IPS-18c (cell line): ENCODE data around the gene HK2.
"Not testable (repeated sequence)": the region's sequence is repeated elsewhere in the genome, so short reads cannot be mapped to it uniquely, and the experiment has no call there.

ENCODE experiments used
- H3K4me3 ChIP-seq: 2 replicates; pipeline ENCODE4 v1.7.0; 2013; ENCODE audit warnings: low read depth, mild to moderate bottlenecking, low read length, moderate library complexity; ENCODE audit not compliant: insufficient read depth
- H3K9me3 ChIP-seq: one replicate; pipeline ENCODE4 v1.6.1; 2013; ENCODE audit warnings: mild to moderate bottlenecking, low read length, moderate library complexity; ENCODE audit not compliant: control insufficient read depth, insufficient read depth

Gene HK2

DNA sequence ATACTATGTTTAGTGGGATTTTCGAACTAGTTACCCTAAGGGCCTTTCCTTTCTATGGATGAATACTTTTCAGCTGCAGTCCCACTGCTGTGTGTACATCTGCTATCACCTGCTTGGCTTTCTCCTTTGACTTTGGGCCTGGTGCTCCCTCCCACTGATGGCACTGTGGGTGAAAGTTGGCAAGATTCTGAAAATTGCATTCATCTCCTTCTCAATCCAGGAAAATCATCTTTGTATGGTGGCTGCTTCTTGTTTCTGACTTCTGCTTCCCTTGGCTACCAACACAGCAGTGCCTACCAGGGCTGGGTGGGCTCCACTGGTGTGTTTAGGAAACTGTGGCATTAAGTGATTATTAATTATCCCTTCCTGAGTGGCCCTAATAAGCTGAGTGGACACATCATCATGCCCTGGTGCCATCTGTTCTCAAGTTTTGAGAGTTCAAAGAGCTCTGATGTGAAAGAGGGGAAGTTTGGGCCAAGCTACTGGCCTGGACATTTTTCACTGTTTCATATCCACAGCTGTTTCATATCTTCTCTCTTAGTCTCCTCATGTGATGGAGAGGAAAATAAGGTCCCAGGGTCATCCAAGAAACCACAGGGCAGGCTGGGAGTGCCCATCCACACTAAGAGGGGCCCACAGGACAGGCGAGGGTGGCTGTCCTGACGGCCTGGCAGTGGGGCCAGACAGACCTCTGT is 16.7 kb downstream of the HK2 start:
- Histone ChIP-seq H3K4me3 (no peak overlapping the region), H3K9me3 (no peaks in the 10 kb centered on the region)

DNA sequence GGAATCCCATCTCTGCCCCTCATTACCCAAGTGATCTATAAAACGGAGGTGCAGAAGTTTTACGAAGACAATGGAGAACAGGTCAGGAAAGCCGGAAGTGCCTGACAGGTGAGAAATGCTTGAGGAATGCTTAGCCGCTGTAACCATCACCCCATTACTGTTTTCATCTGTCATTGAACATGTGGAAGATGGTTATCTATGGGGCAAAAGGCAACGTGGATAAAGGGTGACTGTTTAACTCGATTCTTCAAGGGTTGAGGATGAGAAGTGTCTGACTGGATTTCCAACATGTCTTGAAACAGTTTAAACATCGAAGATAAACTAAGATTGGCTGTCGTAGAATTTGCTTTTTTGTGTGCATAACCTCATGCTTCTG is 17.3 kb downstream of the HK2 start:
- Histone ChIP-seq H3K9me3 (no peaks in the 10 kb centered on the region), H3K4me3 (no peak overlapping the region)

DNA sequence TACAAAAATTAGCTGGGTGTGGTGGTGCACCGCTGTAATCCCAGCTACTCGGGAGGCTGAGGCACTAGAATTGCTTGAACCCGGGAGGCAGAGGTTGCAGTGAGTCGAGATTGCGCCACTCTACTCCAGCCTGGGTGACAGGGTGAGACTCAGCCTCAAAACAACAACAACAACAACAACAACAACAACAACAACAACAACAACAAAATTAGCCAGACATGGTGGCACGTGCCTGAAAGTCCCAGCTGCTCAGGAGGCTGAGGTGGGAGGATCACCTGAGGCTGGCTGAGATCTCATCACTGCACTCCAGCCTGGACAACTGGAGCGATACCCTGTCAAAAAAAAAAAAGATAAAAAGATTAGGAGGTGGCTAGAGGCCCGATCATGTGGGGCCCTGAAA is 19.4 kb downstream of the HK2 start:
- not testable (repeated sequence) for H3K9me3 ChIP-seq, H3K4me3 ChIP-seq

DNA sequence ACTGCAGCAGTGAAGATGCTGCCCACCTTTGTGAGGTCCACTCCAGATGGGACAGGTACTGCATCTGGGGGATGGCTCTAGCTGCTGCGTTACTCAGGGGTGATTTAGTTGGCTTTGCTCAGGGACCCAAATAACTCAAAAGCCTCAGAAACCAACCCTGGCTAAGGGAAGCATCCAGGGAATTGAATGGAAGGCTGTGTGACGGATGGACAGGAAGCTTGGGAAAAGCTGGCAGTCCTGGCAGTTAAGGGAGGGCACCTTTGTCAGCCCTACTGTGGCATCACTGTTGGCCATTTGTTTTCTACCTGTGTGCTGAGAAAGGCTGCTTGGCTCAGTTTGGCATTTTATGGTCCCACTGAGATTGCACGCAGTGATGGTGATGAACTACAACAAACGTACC is 20.5 kb downstream of the HK2 start:
- Histone ChIP-seq H3K9me3 (no peaks in the 10 kb centered on the region), H3K4me3 (no peak overlapping the region)

DNA sequence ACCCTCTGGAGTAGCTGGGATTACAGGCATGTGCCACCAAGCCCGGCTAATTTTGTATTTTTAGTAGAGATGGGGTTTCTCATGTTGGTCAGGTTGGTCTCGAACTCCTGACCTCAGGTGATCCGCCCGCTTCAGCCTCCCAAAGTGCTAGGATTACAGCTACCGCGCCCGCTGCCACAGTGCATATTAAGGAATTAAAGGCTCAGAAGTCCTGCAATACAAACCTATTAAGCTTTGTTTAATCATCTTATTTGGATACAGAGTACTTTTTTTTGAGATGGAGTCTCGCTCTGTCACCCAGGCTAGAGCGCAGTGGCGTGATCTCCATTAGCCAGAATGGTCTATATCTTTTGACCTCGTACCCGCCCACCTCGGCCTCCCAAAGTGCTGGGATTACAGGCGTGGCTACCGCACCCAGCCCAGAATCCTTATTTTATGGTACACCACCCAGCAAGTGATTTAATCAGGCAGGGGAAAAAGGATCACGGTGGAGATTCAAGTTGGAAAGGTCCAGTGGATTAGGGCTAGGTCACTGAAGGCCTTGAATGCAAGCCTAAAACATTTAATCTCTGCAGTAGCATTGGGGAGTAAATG is 21.3 kb downstream of the HK2 start:
- H3K4me3 ChIP-seq, H3K9me3 ChIP-seq: not testable (repeated sequence)

DNA sequence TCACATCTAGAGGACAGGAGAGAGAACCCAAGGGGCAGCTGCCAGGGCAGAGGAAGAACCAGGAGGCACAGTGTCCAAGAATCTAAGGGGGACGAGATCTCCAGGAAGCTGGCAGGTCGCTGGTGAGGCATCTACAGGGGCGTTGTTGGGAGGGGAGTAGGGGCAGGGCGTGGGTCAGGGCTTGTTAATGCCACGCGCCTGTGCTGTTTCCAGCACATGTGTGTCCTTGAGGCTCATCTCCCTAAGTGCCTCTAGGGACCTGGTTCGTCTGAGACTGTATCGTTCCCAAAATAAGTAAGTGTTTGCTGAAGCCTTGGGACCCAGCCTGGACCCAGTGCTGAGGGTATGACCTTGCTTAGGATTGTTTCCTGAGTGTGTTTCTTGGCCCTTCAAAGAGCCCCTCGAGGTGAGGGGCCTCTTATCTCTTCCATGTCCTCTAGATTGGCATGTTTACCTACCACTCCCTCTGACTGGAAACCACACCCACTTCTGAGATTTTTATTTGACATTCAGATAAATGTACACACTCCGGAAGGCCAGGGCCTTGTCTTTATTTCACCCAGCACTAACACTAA is 22.2 kb downstream of the HK2 start:
- H3K4me3 ChIP-seq = no peak overlapping the region
- H3K9me3 ChIP-seq = no peaks in the 10 kb centered on the region

DNA sequence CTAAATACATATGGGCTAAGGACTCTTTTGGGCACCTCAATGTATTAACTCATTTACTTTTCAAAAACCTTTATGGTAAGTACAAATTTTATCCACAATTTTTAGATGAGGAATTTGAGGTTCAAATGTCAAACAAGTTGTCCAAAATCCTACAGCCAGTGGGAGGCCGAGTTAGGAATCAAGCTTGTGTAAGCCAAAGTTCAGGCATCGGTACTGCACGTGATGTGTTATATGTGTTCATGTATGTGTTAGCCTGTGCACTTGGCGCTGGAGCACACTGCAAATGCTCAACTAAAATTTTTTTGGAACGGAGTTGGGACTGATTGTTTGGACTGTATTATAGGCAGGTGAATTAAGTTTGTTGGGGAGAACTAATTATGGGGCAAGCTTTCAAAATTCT is 22.7 kb downstream of the HK2 start:
- no peaks in the 10 kb centered on the region for H3K9me3 ChIP-seq
- H3K4me3 ChIP-seq = no peak overlapping the region

DNA sequence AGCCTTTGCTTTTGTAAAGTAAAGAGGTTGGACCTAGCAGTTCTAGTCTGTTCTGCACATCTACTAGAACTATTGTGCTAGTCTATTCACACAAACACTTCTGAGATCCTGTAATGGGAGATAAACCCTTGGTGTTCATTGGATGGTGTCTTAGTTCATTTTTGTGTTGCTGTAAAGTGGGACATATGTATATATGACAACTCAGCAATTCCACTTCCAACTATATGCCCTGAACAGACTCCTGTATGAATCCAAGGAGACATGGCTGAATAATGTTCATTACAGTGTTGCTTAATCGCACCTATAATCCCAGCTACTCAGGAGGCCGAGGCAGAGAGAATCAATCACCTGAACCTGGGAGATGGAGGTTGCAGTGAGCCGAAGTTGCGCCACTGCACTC is 23.3 kb downstream of the HK2 start:
- H3K9me3 ChIP-seq = no peaks in the 10 kb centered on the region
- no peak overlapping the region for H3K4me3 ChIP-seq

DNA sequence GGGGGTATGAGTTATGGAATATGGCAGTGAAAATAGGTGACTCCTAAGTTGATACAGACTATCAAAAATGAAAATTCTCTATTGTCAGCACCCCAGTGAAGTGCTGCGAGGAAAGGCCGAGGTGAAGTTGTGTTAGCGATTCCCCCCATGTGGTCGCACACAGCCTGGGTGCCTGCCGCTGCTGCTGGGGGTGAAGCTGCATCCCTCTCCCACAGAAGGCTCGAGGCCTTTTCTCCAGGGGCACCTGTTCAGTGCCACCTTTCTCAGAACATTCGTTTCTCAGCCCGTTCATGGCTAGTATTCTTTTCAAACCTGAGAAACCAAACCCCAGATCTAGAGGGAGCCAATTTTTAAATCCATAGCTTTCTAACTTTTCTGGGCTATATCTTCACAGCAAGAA is 23.8 kb downstream of the HK2 start:
- Histone ChIP-seq H3K9me3 (no peaks in the 10 kb centered on the region), H3K4me3 (no peak overlapping the region)

DNA sequence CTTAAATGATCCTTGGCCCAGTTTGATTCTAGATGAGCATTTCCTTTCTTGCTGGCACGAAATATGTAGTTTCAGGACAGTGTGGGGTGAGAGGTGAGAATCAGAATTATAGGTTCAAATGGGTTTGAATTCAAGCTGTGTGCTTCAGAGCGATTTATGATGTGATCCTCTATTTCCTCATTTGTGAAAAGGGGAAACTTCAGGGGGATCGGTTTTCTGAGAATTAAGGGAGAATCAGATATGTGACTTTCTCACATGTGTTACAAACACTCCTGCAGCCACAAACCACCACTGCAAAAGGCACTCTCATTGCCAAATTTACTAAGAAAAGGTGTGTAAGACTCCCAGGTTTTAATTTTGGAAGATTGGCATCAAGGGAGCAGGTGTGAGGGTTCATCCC is 24.4 kb downstream of the HK2 start:
- Histone ChIP-seq H3K9me3 (no peaks in the 10 kb centered on the region), H3K4me3 (no peak overlapping the region)

DNA sequence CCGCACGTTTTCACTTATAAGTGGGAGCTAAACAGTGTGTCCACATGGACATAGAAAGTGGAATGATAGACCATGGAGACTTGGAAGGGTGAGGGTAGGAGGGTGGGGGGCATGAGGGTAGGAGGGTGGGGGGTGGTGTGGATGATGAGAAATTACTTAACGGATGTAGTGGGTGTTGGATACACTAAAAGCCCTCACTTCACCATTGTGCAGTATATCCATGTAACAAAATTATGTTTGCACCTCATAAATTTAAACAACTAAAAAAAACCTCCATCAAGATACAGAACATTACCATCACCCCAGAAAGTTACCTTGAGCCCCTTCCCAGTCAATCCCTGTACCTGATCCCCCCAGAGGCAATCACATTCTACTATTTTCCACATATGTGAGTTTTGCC is 26.2 kb downstream of the HK2 start:
- H3K4me3 ChIP-seq = no peak overlapping the region
- H3K9me3 ChIP-seq = no peaks in the 10 kb centered on the region

DNA sequence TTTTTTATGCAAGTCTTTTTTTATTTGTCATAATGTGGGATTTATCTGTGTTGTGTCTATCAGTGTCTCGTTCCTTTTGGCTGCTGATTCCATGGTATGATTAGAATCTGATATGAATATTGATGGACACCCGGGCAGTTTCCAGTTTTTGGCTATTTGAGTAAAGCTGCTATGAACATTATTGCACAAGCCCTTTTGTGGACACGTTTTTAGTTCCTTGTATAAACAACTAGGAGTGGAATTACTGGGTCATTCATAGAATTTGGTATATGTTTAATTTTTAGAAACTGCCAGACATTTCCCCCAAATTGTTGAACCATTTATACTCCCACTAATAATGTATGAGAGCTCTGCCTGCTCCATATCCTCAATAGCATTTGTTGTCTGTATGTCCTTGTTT is 26.6 kb downstream of the HK2 start:
- no peak overlapping the region for H3K4me3 ChIP-seq
- no peaks in the 10 kb centered on the region for H3K9me3 ChIP-seq

DNA sequence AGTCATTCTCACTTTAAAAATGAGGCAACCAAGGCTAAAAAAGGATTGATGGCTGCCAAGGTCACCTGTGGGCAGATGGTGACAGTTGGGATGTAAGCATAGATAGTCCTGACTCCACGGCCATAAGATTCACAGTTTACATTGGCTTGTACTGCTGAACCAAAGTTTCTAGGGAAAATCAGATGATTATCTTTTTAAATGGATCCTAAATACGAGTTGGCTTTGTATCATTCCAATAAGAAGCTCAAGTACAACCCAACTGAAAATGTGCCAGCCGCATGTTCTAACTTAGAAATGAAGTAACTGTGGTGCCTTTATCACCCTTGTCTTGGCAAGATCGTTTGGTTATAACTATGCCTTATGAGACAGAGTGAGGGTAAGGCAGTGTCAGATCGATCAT is 27.6 kb downstream of the HK2 start:
- no peaks in the 10 kb centered on the region for H3K9me3 ChIP-seq
- no peak overlapping the region for H3K4me3 ChIP-seq

DNA sequence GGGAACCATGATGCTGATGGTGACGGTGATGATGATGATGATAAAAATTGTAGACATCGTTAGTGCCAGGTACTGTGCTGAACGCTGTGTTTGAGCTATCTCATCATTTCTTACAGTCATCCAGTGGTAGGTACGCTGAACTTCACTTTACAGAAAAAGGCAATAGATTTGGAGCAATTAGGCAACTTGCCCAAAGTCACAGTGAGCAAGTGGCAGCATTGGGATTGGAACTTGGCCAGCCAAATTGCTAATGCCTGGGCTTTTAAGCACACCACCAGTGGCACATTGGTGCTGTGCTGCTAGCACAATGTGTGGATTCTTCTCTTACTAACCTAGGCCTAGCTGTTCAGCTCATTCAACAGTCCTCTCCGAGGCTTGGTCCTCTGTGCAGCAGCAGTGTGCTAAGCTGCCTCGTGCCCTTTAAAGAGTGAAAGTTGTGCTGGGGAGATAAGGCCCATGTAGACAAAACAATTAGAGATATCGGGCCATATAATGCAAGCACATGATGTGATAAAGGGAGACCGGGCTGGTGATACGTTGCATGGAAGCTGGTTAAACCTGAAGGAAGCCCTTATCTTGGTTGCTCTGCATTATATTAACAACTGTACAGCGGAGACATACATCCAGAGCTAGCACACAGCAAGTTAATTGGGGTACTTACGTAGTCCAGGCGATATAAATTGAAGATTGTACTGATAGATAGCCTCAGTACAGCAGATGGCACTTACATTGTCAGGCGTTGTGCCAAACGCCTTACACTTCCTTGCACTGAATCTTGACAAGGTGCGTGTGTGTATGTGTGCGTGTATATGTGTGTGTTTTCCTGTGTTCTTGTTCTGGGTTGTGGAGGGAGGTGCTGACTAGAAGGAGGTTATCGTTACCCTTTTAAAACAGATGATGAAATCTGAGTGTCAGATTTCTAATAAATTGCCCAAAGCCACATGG is 28.4 kb downstream of the HK2 start:
- Histone ChIP-seq H3K9me3 (no peaks in the 10 kb centered on the region), H3K4me3 (no peak overlapping the region)

DNA sequence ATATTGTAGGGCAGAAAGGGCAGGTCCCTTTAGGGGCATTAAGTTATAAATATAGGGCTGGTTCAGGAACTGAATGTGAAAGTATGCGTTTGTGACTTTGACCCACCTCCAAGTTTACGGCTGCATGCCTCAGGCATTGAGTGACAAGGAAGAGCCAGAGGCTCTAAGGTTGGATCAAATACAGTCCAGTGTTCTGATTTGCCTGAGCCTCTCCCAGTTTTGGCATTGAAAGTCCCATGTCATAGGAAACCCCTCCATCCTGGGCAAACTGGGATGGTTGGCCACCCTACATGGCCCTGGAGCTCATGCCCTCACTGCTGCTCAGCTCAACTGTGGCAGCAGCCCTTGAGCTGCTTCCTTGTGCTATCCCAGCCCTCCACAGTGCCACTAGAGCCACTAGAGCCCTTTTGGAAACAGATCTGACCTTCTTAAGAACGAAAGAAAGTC is 29.9 kb downstream of the HK2 start:
- no peaks in the 10 kb centered on the region for H3K9me3 ChIP-seq
- no peak overlapping the region for H3K4me3 ChIP-seq

DNA sequence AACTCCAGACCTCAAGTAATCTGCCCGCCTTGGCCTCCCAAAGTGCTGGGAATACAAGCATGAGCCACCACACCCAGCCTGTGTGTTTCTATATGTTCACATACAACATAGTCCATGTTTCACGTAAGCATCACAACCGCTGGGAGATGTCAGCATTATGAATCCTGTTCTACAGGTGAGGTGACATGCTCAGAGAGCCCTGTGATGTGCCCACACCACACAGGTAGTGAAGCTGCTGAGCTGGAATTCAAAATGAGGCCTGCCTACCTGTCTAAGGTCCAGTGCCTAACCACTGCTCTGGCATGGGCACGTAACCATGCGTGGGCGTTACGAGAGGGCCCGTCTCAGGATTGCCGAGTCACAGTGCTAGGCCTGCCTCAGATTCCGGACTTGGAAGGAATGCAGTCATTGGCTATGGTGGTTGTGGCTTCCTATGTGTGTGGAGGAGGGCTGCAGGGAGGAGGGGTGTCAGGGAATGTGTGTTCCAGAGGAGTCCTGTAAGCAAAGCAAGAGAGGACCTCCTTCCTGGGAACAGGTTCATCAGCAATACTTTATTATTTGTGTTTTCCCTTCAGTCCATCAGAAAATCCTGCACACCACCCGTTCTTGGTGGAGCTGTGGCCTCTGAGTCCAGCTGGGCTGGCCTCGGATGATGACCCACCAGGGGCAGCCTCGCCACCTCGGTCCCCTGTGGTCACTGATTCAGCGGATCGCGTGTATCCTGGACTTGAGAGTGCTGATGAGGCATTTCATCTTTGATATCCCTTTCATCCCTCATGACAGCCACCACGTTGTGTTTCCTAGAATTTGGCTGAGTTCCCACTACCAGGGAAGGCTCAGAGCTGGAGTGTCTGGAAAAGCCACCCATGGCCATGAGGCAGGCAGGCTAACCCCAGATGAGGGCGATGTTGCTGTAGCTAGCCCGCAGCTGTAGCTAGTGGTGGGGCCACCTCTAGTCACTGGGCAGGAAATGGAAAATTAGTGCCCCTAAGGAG is 31.1 kb downstream of the HK2 start:
- H3K4me3 ChIP-seq = no peak overlapping the region
- no peaks in the 10 kb centered on the region for H3K9me3 ChIP-seq
